Measurements from ENCODE around the gene MRPL23.

Gene MRPL23

DNA sequence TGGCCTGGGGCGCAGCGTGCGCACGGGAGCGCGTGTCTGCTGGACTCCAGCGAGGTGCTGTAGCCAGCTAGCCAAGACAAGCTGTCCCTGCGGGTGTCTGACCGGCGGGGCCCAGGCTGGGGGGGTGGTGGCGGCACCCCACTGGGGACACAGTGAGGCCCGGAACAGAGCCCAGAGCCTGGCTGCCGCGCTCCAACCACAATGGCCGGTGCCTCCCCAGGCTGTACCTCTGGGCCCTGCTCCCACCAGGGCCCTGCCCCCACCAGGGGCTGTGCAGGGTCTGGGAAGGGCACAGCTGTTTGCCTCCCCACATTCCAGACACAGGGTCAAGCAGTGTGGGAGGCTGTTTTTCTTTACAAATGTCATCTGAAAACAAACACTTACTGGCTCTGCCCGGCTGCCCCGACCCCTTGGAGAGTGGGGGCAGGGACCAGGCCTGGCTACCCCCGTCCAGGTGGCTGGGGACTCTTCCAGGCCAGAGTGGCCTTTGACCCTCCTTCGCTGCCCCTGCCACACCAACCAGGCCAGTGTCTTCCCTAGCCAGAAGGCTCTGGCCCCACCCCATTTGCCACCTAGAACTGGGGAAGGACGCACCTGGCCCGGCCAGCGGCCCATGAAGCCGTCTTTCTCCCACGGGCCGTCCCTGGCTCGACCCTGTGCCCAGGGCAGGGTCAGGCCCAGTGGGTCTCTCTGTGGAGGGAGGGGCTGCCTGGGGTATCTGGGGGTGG is 35.9 kb downstream of the MRPL23 start:
- Histone ChIP-seq H3K27ac (ENCODE audit: low read depth, low read length) (no peak overlapping the region), H3K4me3 (ENCODE audit: low read depth, low read length) (no peak overlapping the region), H3K79me2 (ENCODE audit: control insufficient read depth, insufficient read depth, low read length, unreplicated experiment) (no peaks in the 10 kb centered on the region), H3K4me1 (ENCODE audit: control insufficient read depth, insufficient read depth, low read length, unreplicated experiment) (no peaks in the 10 kb centered on the region), H3K27me3 (ENCODE audit: insufficient read depth, low read length) (no peaks in the 10 kb centered on the region), H2AFZ (ENCODE audit: low read length, unreplicated experiment) (no peak overlapping the region), H3K36me3 (ENCODE audit: insufficient read depth, low read length) (no peaks in the 10 kb centered on the region)

DNA sequence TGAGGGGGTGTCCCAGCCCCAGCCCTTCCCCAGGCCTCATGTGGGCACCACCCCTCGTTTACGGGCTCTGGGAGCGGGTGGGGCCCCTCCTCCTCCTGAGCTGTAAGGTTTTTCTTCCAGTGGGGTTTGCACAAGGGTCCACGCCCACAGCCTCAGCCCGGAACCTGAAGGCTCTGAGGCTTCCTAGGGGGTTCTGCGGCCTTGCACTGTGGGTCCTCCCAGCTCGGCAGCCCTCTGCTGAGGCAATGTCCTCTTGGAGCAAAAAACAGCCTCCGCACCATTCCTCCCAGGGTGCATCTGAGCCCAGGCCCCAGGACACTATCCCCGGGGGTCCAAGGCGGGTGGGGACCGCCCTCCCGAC is 36.4 kb downstream of the MRPL23 start:
- no peaks in the 10 kb centered on the region for H3K4me1 ChIP-seq (ENCODE audit: control insufficient read depth, insufficient read depth, low read length, unreplicated experiment)
- H3K27me3 ChIP-seq (ENCODE audit: insufficient read depth, low read length) = no peaks in the 10 kb centered on the region
- no peak overlapping the region for H3K27ac ChIP-seq (ENCODE audit: low read depth, low read length)
- H3K4me3 ChIP-seq (ENCODE audit: low read depth, low read length) = no peak overlapping the region
- H2AFZ ChIP-seq (ENCODE audit: low read length, unreplicated experiment) = no peak overlapping the region
- H3K36me3 ChIP-seq (ENCODE audit: insufficient read depth, low read length) = no peaks in the 10 kb centered on the region
- H3K79me2 ChIP-seq (ENCODE audit: control insufficient read depth, insufficient read depth, low read length, unreplicated experiment) = no peaks in the 10 kb centered on the region

DNA sequence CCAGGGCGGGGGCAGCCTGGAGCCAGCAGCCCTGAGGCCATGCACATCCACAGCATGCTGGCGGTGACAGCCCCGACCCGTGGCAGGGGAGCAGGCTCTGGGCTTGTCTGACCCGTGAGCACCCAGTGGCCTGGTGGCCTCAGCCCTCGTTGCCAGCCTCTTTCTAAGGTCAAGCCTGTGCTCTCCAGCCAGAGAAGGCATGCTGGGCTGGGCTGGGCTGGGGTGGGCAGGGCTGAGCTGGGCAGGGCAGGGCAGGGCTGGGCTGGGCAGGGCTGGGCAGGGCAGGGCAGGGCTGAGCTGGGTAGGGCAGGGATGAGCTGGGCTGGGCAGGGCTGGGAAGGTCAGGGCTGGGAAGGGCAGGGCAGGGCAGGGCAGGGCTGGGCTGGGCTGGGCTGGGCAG is 39.9 kb downstream of the MRPL23 start:
- no peaks in the 10 kb centered on the region for H3K79me2 ChIP-seq (ENCODE audit: control insufficient read depth, insufficient read depth, low read length, unreplicated experiment)
- no peak overlapping the region for H3K4me3 ChIP-seq (ENCODE audit: low read depth, low read length)
- no peak overlapping the region for H2AFZ ChIP-seq (ENCODE audit: low read length, unreplicated experiment)
- H3K27me3 ChIP-seq (ENCODE audit: insufficient read depth, low read length) = no peaks in the 10 kb centered on the region
- H3K27ac ChIP-seq (ENCODE audit: low read depth, low read length) = no peak overlapping the region
- no peaks in the 10 kb centered on the region for H3K4me1 ChIP-seq (ENCODE audit: control insufficient read depth, insufficient read depth, low read length, unreplicated experiment)
- H3K36me3 ChIP-seq (ENCODE audit: insufficient read depth, low read length) = no peaks in the 10 kb centered on the region

DNA sequence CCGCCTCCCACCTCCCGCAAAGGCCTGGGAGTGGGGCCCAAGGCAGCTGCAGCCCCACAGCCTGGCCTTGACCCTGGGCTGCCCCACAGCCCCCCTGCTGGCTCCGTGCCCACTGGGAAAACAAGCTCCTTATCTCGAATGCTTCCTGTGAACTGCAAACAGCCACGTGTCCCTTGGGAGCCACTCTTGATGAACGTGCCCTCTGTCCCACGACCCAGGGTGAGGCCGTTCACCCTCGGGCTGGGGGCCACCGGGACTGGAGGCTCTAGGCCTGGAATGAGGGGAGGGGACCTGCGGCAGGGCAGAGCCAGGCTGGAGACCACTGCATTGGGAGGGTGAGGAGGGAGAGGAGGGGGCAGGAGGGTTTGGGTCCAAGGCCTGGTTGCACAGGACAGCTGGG is 41.0 kb downstream of the MRPL23 start:
- Histone ChIP-seq H2AFZ (ENCODE audit: low read length, unreplicated experiment) (no peak overlapping the region), H3K4me3 (ENCODE audit: low read depth, low read length) (no peak overlapping the region), H3K36me3 (ENCODE audit: insufficient read depth, low read length) (no peaks in the 10 kb centered on the region), H3K27me3 (ENCODE audit: insufficient read depth, low read length) (no peaks in the 10 kb centered on the region), H3K4me1 (ENCODE audit: control insufficient read depth, insufficient read depth, low read length, unreplicated experiment) (no peaks in the 10 kb centered on the region), H3K27ac (ENCODE audit: low read depth, low read length) (no peak overlapping the region), H3K79me2 (ENCODE audit: control insufficient read depth, insufficient read depth, low read length, unreplicated experiment) (no peaks in the 10 kb centered on the region)

- Histone ChIP-seq H3K27me3 (ENCODE audit: insufficient read depth, low read length) (no peaks in the 10 kb centered on the region), H2AFZ (ENCODE audit: low read length, unreplicated experiment) (no peak overlapping the region), H3K4me1 (ENCODE audit: control insufficient read depth, insufficient read depth, low read length, unreplicated experiment) (no peaks in the 10 kb centered on the region), H3K27ac (ENCODE audit: low read depth, low read length) (no peak overlapping the region), H3K36me3 (ENCODE audit: insufficient read depth, low read length) (no peaks in the 10 kb centered on the region), H3K4me3 (ENCODE audit: low read depth, low read length) (no peak overlapping the region), H3K79me2 (ENCODE audit: control insufficient read depth, insufficient read depth, low read length, unreplicated experiment) (no peaks in the 10 kb centered on the region)
Observed at GRCh38 chr11:1988667-1989317, 41.7 kb downstream of the MRPL23 start.

GRCh38 chr11:1989953-1990352 is 42.8 kb downstream of the MRPL23 start:
- Histone ChIP-seq H3K27me3 (ENCODE audit: insufficient read depth, low read length) (no peaks in the 10 kb centered on the region), H3K4me1 (ENCODE audit: control insufficient read depth, insufficient read depth, low read length, unreplicated experiment) (no peaks in the 10 kb centered on the region), H3K4me3 (ENCODE audit: low read depth, low read length) (no peak overlapping the region), H3K27ac (ENCODE audit: low read depth, low read length) (no peak overlapping the region), H3K79me2 (ENCODE audit: control insufficient read depth, insufficient read depth, low read length, unreplicated experiment) (no peaks in the 10 kb centered on the region), H3K36me3 (ENCODE audit: insufficient read depth, low read length) (no peaks in the 10 kb centered on the region), H2AFZ (ENCODE audit: low read length, unreplicated experiment) (no peak overlapping the region)

- H3K36me3 ChIP-seq (ENCODE audit: insufficient read depth, low read length) = no peaks in the 10 kb centered on the region
- no peak overlapping the region for H3K4me3 ChIP-seq (ENCODE audit: low read depth, low read length)
- no peaks in the 10 kb centered on the region for H3K4me1 ChIP-seq (ENCODE audit: control insufficient read depth, insufficient read depth, low read length, unreplicated experiment)
- no peak overlapping the region for H2AFZ ChIP-seq (ENCODE audit: low read length, unreplicated experiment)
- no peaks in the 10 kb centered on the region for H3K27me3 ChIP-seq (ENCODE audit: insufficient read depth, low read length)
- H3K79me2 ChIP-seq (ENCODE audit: control insufficient read depth, insufficient read depth, low read length, unreplicated experiment) = no peaks in the 10 kb centered on the region
- H3K27ac ChIP-seq (ENCODE audit: low read depth, low read length) = no peak overlapping the region
Observed at GRCh38 chr11:1990872-1991578, 43.9 kb downstream of the MRPL23 start.

GRCh38 chr11:1992111-1992510 is 45.0 kb downstream of the MRPL23 start:
- Histone ChIP-seq H3K4me3 (ENCODE audit: low read depth, low read length) (no peak overlapping the region), H3K4me1 (ENCODE audit: control insufficient read depth, insufficient read depth, low read length, unreplicated experiment) (no peaks in the 10 kb centered on the region), H3K36me3 (ENCODE audit: insufficient read depth, low read length) (no peaks in the 10 kb centered on the region), H3K27me3 (ENCODE audit: insufficient read depth, low read length) (no peaks in the 10 kb centered on the region), H3K27ac (ENCODE audit: low read depth, low read length) (no peak overlapping the region), H2AFZ (ENCODE audit: low read length, unreplicated experiment) (no peak overlapping the region), H3K79me2 (ENCODE audit: control insufficient read depth, insufficient read depth, low read length, unreplicated experiment) (no peaks in the 10 kb centered on the region)

DNA sequence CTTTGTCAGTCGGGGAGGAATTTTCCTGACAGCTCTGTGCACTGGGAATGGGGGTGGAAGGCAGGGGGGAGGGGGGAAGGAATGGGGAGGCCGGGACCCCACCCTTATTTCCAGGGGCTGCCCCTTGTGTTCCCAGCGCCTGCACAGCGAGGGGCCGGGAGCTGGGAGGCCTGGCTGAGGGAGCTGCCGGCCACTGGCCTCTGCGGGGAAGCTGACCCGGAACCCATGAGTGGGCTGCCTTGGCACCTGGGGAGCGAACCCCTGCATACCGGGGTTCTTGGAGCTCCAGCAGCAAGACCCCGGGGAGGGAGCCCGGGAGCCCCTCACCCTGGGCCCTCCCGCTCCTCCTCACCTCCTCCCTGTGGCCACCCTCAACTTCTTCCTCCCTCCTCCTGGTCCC is 47.0 kb downstream of the MRPL23 start:
- no peak overlapping the region for H3K4me3 ChIP-seq (ENCODE audit: low read depth, low read length)
- no peaks in the 10 kb centered on the region for H3K79me2 ChIP-seq (ENCODE audit: control insufficient read depth, insufficient read depth, low read length, unreplicated experiment)
- no peak overlapping the region for H2AFZ ChIP-seq (ENCODE audit: low read length, unreplicated experiment)
- H3K27ac ChIP-seq (ENCODE audit: low read depth, low read length) = no peak overlapping the region
- no peaks in the 10 kb centered on the region for H3K36me3 ChIP-seq (ENCODE audit: insufficient read depth, low read length)
- H3K27me3 ChIP-seq (ENCODE audit: insufficient read depth, low read length) = no peaks in the 10 kb centered on the region
- H3K4me1 ChIP-seq (ENCODE audit: control insufficient read depth, insufficient read depth, low read length, unreplicated experiment) = no peaks in the 10 kb centered on the region

DNA sequence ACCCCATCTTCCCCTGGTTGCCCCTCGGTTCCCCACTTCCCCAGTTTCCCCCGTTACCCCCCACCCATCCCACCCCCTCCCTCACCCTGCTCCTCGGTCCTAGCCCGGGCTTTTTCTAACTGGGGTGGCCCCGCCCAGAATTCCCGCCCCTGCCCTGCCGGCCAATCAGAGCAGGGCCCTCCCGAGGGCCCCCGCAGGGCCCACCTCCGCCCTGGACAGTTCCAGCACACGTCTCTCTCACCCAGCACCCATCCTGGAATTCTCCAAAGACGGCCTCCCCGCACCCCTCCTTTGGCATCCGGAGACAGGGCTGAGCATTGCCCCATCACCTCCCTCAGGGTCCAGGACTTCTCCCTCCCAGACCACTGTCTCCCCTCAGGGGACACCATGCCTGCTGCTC is 50.6 kb downstream of the MRPL23 start, which contains the start of gene H19:
H19 (minus strand) TSS at position 88 of the 400 bp plus-strand sequence.
- no peaks in the 10 kb centered on the region for H3K79me2 ChIP-seq (ENCODE audit: control insufficient read depth, insufficient read depth, low read length, unreplicated experiment)

GRCh38 chr11:1998290-1998689 is 51.2 kb downstream of the MRPL23 start:
- Histone ChIP-seq H3K4me1 (ENCODE audit: control insufficient read depth, insufficient read depth, low read length, unreplicated experiment) (no peaks in the 10 kb centered on the region), H3K36me3 (ENCODE audit: insufficient read depth, low read length) (no peaks in the 10 kb centered on the region), H3K27ac (ENCODE audit: low read depth, low read length) (no peak overlapping the region), H3K27me3 (ENCODE audit: insufficient read depth, low read length) (no peaks in the 10 kb centered on the region), H2AFZ (ENCODE audit: low read length, unreplicated experiment) (no peak overlapping the region), H3K79me2 (ENCODE audit: control insufficient read depth, insufficient read depth, low read length, unreplicated experiment) (no peaks in the 10 kb centered on the region), H3K4me3 (ENCODE audit: low read depth, low read length) (no peak overlapping the region)

More for the DNA sequence above, 50.6 kb downstream of the MRPL23 start, which contains the start of gene H19:
- no peaks in the 10 kb centered on the region for H3K27me3 ChIP-seq (ENCODE audit: insufficient read depth, low read length)
- no peak within 1 kb of the TSS for H3K27ac ChIP-seq (ENCODE audit: low read depth, low read length)
- no peaks in the 10 kb centered on the region for H3K4me1 ChIP-seq (ENCODE audit: control insufficient read depth, insufficient read depth, low read length, unreplicated experiment)
- H3K4me3 ChIP-seq (ENCODE audit: low read depth, low read length) = no peak within 1 kb of the TSS
- no peaks in the 10 kb centered on the region for H3K36me3 ChIP-seq (ENCODE audit: insufficient read depth, low read length)
- no peak within 1 kb of the TSS for H2AFZ ChIP-seq (ENCODE audit: low read length, unreplicated experiment)

Data from ACC112 (cell line).